Stimulated activated CD8-positive, alpha-beta memory T cell treated with anti-CD3 and anti-CD28 coated beads, Interleukin-15, amount 100 ng/mL, for 1 hour (primary cell): ENCODE measurements around the gene INSIG2.

Experiments
- DNase-seq: peaks from one replicate; pipeline ENCODE4 v3.0.0-alpha.2; 2020; ENCODE audit warnings: low read depth

Gene INSIG2

GRCh38 chr2:118088051-118089024 is at the start of gene INSIG2:
TSS of gene INSIG2 (plus strand) at chr2:118088471. CDS start at chr2:118096557, 8,086 bp downstream.
- peak; percentile 69 for DNase-seq

DNA sequence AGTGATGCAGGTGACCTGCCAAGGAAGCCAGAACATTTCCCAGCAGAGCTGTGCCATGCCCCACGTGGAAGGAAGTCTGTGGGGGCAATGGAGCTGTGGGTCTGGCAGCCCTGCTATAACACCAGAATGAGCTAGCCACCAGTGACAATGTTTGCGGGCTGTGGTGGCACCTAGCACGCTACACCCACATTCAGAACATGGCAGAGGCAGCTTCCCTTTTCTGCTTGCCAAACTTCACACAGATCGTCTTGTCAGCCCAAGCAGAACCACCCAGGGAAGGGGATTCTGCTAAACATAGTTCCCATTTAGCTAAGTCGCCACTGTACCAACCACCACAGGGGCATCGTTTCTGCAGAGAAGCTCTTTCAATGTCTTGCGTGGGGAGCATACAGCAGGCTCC is 47.4 kb upstream of the INSIG2 start:
- DNase-seq = no peak

- DNase-seq = no peak
These were observed 44.1 kb upstream of the INSIG2 start for GRCh38 chr2:118044103-118044716.

DNA sequence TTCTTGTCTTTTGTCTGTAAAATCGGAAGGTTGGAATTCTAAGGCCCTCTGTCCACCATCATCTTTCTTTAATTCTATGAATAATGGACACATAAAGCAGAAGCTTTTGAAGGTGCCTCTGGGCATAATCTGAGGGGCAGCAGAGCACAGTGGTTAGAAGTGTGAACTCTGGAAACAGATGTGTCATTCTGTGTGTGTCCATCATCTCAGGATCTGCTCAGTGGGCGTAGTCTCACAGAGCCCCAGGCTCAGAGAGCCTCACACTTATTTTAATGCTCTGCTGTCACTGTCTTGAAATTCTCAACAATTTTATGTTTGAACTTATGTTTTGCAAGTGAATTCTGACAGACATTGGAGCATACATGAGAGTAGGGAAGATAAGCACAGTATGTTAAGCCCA is 43.4 kb upstream of the INSIG2 start:
- no peak for DNase-seq

GRCh38 chr2:118045286-118045685 is 43.0 kb upstream of the INSIG2 start:
- DNase-seq = no peak

DNA sequence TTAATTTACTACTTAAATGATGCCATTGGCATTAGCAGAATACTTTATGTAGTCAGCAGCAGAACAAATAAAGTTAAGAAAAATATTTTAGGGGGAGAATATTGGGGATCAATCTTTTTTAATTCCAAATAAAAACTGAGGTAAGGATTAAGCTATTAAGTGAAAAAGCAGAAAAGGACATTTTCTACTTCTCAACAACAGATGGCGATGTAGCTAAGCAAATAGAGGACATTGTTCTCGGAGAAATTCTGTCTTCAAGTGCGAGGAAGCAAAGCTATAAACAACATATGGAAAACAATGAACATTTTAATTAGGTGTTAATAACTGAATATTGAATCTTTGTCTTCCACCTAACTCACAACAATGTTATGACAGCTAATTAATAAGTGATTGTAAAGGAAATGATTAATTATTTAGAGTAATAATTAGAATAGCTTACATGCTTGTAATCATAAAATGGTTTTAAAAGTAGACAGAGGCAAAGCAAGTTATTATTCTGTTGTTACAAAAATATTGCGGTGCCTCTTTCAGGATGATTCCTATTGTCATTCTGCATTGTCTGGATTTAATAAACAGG is 41.5 kb upstream of the INSIG2 start:
- no peak for DNase-seq

DNA sequence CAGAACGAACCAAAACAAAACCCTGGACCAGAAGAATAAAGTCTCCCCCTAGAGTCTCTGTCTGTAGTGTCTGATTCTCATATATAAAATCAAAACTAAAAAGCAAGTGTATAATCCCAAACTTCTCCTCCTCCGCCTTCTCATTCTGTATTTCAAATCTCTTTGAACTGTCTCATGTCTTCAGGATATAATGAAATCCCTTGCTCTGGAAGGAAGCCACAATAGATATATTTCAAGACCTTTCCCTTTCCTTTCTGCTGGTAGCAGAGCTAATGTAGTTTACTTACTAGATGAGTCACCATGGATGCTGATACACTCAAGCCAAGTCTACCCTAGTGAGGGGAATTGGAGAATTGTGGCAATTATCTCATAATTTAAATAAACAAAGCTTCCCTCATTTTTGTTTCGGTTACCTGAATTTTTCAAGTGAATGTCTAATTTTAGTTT is 40.9 kb upstream of the INSIG2 start:
- no peak for DNase-seq

DNA sequence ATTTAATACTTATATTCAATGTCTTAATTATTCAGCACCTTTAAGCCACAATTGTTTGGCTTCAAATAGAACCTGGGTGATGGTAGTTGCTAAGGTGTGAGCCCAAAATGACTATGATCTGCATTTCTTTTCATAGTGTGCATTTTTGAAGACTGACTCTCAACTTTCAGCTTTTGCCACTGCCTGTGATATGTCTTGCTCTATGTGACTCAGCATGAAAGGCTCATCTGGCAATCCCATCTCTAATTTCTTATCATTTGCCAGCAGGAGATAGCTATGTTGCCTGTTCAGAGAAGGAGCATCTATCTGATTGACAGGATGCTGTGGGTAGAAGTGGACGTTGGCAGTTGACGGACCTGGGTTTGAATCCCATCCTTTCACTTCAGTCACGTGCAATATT is 39.9 kb upstream of the INSIG2 start:
- no peak for DNase-seq

GRCh38 chr2:118049140-118049815 is 39.0 kb upstream of the INSIG2 start:
- DNase-seq = no peak

DNA sequence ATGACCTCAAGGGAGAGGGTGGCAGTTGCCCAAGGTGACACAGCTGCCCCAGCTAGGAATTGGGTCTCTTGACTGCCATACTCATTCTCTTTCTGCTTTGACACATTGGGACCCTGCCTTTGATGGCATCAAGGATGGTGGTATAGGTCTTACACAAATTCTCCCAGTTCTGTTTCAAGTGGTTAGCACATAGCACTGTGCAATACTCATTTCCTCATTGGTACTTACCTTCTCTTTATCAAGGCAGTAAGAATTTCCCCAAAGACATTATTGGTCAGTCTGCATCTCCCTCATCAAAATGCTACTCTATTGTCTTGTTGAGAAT is 38.5 kb upstream of the INSIG2 start:
- no peak for DNase-seq

- DNase-seq = no peak
These were observed 37.9 kb upstream of the INSIG2 start for GRCh38 chr2:118050386-118050785.

DNA sequence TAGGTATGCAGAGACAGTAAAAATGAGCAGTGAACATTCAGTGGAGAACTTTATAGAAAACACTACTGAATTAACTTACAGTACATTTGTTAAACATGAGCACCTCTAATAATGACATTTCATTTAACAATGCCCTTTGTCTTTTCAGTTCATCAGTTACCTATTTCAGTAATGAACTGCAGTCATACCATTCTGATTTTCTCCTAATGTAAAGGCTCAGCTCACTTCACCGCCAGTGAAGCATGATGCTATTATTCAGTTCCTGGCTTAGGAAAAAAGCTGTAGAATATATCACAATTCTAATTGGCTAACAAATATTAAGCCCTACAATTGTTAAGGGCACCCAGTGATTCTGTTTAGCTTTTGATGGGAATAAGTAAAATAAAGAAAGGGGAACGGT is 37.3 kb upstream of the INSIG2 start:
- no peak for DNase-seq

DNA sequence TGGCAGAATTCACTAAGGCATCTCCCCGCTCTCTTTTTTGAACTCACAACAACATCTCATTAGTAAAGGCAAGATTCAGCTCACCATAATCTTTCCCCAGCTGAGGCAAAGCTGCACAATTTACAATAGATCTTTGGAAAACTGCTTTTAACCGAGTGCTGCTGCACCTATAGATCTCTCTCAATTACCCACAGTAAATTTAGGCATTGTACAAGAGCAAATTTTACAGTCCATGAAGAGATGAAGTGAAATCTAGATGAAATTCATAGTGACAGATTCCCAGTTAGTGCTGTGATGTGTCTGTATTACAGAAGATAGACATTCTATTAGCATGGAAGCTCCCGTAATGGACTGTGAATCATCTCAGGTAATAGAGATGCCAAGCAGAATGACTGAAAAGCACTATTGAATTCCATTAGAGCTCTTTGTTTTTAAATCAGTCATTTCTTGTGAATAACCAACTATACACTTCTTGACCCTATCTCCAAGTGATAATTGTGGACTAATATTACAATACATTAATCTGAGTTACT is 36.4 kb upstream of the INSIG2 start:
- no peak for DNase-seq

DNA sequence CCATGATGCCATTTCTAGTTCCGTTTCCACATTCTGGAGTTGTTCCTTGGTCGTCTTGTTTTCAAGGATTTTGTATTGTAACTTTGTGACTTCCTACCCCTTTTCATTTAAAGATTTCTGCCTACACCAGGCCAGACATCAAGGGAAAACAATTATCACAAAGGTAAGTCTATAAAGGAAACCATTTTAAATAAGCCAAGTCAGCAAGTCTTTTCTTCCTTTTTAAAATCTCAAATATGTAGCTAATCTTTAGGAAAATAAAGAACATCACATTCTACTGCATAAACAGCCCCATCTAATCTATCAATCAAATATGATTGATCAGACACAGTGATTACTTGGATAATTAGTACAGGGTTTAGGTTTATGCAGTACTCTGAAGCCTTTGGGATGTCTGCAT is 35.8 kb upstream of the INSIG2 start:
- DNase-seq = no peak

DNA sequence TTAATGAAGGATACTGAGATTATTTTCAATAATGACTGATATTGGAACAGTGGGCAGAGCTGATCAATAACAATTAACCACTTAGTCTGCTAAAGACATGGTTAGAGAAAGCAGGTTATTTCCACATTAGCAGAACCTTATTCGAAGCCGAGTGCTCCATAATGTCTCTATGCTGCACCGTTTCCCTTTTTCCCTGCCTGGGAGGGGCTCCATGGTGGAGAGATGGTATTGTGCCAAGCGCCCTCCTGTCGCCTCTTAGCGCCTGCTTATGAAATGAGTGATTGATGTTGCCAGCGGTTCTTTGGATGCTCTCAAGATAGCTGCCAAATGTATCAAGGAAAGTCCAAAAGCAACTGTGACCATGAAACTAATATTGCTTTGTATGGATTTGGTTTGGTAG is 34.6 kb upstream of the INSIG2 start:
- no peak for DNase-seq

- no peak for DNase-seq
These were observed 33.9 kb upstream of the INSIG2 start for GRCh38 chr2:118054213-118055008.

GRCh38 chr2:118055512-118056164 is 32.6 kb upstream of the INSIG2 start:
- DNase-seq = no peak

- no peak for DNase-seq
These were observed 32.1 kb upstream of the INSIG2 start for GRCh38 chr2:118056165-118056534.

DNA sequence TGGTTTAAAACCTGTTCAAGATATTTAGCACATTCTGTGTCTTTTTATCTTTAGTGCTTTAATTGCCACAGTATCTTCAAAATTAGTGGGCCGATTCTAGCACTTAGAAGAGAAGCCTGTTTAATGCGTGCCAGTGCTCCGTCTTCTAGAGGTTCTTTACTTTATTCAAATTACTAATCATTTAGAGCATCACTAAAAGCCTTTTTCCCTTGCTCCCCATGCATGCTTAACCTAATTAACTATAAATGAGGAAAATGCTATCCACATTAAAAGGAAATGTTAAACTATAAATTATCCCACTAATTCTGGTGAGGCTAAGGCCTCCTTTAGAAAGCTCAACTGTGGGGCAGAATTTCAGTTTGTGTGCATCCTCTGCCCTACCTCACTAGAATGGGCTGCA is 31.5 kb upstream of the INSIG2 start:
- no peak for DNase-seq

- DNase-seq = no peak
These were observed 29.3 kb upstream of the INSIG2 start for GRCh38 chr2:118058951-118059350.

DNA sequence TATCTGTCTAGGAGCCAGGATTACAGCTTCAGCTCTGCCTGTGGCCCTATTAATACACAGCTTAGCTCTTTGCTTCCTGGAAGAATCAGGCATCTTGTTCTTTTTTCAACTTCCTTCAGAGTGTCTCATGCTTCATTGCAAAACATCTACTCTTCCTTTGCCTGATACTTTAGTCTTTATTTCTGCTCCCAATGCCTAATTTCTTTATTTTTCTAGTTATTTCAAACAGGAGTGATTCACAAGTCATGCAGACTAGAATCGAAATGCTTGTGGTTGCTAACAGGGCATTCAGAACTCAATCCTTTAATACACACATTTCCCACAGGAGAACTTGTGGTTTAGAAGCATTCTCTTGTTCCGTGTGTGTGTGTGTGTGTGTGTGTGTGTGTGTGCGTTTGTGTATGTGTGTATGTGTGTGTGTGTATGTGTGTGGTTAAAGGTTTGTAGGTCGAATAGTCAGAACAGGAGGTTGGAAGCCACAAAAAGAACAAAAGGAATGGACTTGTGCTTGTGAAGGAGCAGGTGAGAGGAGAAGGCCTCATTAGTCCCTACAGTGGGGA is 28.3 kb upstream of the INSIG2 start:
- no peak for DNase-seq
